Measurements from ENCODE around the gene TMEM132A. TPM values are rescaled to one million over a fixed set of nuclear protein-coding genes. Genes with fewer than 3 reads are reported as not detected.

The TMEM132A gene, protein sequence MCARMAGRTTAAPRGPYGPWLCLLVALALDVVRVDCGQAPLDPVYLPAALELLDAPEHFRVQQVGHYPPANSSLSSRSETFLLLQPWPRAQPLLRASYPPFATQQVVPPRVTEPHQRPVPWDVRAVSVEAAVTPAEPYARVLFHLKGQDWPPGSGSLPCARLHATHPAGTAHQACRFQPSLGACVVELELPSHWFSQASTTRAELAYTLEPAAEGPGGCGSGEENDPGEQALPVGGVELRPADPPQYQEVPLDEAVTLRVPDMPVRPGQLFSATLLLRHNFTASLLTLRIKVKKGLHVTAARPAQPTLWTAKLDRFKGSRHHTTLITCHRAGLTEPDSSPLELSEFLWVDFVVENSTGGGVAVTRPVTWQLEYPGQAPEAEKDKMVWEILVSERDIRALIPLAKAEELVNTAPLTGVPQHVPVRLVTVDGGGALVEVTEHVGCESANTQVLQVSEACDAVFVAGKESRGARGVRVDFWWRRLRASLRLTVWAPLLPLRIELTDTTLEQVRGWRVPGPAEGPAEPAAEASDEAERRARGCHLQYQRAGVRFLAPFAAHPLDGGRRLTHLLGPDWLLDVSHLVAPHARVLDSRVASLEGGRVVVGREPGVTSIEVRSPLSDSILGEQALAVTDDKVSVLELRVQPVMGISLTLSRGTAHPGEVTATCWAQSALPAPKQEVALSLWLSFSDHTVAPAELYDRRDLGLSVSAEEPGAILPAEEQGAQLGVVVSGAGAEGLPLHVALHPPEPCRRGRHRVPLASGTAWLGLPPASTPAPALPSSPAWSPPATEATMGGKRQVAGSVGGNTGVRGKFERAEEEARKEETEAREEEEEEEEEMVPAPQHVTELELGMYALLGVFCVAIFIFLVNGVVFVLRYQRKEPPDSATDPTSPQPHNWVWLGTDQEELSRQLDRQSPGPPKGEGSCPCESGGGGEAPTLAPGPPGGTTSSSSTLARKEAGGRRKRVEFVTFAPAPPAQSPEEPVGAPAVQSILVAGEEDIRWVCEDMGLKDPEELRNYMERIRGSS
- 29.2 and 44.6 TPM in 2 replicates for total RNA-seq (2014; rRNA removed; shearing (Covaris generic))

DNA sequence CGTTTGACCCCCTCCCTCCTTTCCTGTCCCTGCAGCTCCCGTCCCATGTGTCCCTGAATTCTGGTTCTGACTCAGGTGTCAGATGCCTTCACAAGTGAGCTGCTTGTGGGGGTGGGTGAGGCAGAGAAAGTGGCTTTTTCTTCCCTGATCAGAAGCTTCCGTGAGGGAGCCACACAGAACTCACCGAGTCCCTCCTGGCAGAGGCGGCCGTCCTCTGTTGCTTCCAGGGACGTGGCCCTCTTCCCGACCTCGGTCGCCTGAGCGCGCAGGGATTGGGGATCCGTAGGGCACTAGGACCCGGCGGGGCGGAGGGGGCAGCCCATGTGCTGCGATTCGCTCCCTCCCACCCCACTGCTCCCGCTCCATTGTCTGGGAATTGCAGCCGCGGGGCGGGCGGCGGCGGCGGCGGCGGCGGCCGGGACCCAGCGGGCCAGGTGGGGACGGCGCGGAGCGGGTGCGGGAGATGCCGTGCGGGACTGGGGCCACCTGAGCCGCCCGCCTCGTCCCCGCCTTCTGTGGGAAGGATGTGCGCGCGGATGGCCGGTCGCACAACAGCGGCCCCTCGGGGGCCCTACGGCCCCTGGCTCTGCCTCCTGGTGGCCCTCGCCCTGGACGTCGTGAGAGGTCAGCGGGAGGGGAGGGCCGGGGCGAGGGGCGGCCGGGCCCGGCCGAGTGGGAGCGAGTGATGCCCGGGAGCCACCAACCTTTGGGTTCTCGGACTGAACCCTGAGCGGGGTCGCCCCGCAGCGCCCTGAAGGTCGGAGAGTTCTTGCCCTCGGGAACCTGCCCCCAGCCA, at the start of gene TMEM132A:
TSS of gene TMEM132A (plus strand) at position 351 of the 796 bp plus-strand sequence. CDS start at position 525, 174 bp downstream.
- peak; percentile 75 for DNase-seq (ENCODE audit: low read depth)

DNA sequence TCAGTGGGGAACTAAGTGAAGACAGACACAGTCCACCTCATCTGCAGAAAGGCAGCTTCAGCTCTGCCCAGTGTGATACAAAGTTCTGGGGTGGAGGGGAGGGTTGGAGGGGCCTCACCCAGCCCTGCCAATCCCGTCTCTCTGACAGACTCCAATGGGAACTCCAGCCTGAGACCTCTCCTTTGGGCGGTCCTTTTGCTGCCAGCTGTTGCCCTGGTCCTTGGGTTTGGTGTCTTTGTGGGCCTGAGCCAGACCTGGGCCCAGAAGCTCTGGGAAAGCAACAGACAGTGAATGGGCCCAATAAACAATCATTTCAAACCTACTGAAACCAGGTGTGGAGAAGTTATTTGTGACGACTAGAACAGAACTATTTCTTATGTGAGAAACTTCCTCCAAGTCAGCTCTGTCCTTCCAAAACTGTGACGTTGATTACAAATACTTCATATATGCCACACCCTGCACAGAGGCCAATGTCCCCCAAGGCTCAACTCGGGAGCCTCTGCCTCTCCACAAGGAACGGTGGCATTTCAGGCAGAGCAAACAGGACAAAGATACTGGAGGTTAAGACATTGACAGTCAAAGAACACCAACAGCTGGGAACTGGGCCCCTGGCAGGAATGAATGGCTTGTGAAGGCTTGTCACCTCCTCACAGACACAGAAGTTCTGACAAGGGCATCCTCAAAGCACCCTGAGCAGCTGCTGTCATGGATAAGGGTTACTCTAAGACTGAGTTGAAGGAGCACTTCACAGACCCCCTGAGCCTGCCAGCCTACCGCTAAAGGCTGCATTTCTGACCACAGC, 48.7 kb upstream of the TMEM132A start:
- DNase-seq (ENCODE audit: low read depth), result no peak

DNA sequence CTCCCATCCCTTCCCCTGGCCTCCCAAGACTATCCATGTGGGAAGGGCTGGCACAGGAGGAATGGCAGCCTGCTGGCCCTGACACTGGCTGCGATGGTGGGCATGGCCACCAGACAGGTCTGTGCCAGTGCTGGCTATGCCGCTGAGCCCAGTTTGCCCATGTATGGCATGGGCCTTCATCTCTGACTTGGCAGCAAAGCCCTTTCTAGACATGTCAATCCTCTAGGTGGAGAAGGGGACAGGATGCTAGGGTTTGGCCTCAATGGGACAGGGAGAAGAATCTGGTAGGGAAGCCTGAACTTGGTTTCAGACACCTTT, 48.1 kb upstream of the TMEM132A start:
- DNase-seq (ENCODE audit: low read depth), result no peak

DNA sequence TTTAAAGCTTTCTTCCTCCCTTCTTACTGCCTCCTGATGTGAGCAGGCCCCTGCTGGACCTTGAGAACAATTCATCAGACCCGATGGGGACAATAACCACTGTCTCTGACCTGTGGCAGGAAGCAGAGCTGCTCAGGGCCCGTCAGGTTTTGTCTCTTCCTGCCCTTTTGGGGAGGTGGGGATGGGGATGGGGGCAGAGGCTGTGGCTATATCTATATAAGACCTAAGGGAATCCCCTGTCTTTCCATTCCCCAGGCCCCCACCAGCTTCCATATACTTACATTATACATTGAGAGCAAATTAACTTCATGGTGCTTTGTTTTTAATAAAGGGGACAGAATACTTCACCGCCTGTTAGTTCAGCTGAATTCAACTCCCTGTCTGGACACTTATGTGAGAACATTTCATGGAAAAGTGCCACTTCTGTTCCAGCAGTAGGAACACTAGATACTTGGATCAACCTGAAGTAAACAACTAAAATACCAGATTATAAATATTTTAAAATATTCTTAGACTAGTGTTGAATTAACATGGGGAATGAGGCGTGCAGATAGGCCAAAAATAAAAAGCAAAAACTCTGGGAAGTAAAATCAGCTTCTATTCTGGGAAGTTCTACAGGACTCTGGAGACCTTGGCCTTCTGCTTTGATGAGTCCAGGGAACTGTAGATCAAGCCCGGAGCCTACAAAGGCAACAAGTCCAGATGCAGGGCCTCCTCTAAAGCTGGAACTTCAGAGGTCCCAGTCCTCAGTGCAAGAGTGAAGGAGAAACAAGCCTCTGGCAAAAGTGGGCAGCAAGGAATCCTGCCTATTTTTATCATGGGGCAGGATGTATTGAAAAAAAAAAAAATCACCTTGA, 45.8 kb upstream of the TMEM132A start:
- no peak for DNase-seq (ENCODE audit: low read depth)

DNA sequence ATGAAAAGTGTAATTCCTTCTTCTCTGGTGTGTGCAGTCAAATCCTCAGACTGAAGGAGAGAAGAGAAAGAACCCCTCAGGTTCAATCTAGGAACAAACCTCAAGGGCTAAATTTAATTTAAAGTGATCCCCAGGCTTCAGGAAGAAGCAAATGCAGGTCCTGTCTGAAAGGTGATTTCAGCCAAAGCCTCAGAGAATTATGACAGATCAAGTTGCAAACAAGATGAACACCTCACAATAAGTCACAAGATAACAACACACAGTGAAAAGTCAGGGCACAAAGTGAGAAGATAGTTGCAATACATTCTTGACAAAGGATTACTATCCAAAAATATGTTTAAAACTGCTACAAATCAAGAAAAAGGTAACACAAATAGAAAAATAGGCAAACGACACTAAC, 45.2 kb upstream of the TMEM132A start:
- DNase-seq (ENCODE audit: low read depth), result no peak

DNA sequence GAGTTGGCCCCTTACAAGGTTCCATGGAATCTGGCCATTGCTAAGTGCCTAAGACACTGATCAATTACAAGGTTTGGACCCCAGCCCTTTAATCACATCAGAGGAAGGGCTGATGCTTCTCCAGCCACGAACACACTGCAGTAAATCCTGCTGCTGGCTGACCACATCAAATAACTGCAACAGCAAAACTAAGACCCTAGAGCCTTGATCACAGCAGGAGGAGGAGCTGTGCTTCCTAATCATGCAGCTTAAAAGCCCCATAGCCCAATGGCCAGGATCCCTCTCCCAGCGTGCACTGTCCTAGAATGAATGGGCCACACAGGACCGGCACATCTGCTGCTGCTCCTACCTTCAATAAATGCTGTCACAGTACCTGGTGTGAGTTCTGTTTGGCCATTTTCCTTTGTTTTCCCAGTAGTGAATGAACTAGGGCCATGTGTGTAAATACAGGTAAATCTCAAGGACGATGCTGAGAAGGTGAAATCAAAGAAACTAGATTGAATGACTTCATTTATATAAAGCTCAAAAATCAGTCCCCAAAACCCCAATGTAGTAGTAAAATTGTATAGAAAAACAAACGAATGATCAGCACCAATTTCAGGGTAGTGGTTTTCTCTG, 44.2 kb upstream of the TMEM132A start:
- no peak for DNase-seq (ENCODE audit: low read depth)

DNA sequence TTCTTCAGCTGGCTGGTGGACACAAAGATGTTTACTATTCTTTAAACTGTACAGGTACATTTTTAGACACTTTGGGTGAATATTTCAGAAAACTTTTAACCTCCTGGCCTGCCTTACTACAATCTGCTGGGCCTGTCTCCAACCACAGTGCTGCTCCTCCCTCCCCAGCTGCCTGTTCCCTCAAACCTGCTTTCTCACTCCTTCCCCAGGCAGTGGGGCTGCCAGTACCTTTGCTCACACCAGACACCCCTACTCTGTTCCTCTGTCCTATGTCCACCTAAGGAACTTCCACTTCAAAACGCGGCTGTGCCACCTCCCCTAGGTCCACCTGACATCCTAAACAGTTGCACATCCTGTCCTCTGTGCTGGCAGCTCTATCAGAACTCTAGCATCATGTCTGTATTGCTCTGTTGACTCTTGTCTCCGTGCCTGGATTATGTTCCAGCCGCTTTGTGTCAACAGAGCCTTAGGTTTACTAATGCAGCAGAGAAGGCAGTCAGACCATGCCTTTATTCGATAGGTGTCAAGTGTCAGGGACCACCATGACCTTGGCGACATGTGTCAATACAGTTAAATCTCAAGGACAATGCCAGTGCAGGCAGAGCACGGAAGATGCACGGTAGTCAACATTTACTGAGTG, 43.5 kb upstream of the TMEM132A start:
- no peak for DNase-seq (ENCODE audit: low read depth)

DNA sequence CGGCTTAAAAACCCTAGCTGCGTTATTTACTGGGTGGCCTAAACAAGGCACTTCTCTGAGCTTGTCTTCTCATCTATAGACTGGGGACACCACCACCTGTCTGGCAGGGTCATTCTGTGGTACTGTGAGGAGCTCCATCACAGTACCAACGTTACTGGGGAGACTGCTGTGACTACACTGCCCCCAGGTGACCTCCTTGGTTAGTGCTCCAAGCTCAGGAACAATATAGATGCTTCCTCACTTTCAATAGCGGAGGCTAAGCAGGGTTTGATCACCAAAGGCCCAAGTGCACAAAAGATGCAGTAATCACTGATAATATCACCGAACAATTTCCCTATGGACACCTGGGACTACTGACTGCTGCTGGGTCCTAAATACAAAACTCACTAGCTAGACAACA, 36.7 kb upstream of the TMEM132A start:
- DNase-seq (ENCODE audit: low read depth), result peak; percentile 56

DNA sequence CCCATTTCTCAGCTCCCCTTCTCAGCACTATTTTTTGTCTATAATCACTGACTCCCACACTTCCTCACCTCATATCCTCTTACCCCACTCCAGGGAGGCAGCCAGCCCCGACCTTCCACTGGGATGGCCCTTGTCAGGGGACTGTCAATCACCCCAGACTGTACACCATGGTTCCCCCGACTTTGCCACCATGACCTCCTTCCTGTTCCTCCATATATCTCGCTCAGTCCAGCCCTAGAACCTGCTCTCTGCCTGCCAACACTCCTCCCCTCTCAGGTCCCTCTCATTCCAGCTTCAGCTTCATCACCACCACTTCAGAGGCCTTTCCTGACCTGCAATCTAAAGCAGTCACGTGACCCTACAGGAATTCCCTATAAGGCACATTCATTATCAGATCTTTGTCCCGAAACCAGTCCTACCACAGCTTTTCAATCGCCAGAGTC, 34.4 kb upstream of the TMEM132A start:
- DNase-seq (ENCODE audit: low read depth), result no peak

DNA sequence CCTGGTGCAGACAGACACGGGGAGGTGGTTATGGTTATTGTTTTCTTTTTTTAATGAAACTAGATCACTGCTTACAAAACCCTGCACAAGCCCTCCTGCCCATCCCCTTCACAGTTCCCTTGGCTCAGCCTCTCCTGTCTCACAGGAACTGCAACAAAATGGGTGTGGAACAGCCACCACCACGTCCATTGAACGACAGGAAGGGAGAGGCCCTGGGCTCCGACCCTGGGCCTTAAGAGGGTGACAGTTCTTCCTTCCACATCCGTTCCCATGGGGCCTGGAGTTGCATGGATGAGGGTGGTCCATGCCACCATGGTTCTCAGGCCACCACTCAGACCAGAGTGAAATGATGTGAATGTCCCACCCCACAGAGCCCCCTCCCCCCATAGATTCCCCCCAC, 33.6 kb upstream of the TMEM132A start:
- no peak for DNase-seq (ENCODE audit: low read depth)

DNA sequence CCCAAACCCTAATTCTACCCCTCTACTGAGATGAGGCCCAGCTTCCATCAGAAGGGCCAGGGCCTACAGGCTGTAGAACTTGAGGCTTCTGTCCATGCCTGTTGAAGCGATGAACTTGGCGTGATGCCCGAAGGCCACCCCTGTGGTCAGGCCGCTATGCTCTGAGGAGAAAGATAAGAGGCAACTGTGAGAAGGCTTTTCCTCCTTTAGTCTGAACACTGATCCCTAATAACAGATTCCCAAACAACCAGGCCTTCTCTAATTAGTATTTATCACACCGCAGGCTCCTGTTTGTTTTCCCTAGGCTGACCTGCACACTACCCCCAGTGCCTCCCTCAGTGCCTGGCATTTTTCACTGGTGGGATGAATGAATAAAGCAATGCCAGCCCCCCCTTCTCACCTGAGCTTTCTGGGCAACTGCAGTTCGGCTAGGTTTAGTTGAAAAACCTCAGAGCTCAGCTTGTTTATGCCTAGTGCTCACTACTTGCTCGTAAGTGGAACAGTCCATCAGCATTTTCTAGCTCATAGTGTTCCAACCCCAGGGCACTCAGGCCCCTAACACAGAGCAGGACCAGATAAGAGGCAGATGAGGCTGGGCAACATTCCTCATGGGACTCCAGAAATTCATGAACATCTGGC, 33.0 kb upstream of the TMEM132A start:
- no peak for DNase-seq (ENCODE audit: low read depth)

DNA sequence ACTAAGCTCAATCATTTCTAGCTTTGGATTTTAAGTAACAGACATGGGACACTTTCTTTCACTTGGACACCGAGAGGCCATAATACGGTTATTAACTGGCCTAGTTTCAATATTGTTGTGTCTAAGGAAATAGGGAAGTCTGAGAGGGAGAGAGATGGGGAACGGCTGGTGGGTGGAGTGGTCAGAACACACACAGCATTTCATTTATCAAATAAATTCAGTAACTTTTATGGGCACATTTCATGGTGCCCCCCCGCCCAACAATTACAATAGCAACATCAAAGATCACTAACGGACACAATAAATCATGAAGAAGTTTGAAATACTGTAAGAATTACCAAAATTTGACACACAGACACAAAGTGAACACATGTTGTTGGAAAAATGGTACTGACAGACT, 28.6 kb upstream of the TMEM132A start:
- DNase-seq (ENCODE audit: low read depth), result no peak

DNA sequence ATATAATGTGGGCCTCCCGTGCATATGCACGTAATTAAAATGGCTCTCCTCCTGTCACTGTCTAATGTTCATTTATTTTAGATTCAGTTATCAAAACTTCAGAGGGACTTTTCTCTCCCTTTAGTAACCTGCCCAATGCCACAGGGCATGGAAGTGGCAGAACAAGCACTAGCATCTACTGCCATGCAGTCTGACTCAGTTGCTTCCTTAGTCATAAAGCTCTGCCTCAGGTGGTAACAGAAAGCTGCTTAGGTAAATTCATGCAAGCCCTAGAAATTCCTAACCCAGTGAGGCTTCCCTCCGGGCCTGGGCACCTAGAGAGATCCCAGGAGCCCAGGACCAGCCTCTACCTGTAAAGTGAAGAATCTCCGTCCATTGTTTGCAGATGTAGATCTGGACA, 26.8 kb upstream of the TMEM132A start:
- DNase-seq (ENCODE audit: low read depth), result no peak

DNA sequence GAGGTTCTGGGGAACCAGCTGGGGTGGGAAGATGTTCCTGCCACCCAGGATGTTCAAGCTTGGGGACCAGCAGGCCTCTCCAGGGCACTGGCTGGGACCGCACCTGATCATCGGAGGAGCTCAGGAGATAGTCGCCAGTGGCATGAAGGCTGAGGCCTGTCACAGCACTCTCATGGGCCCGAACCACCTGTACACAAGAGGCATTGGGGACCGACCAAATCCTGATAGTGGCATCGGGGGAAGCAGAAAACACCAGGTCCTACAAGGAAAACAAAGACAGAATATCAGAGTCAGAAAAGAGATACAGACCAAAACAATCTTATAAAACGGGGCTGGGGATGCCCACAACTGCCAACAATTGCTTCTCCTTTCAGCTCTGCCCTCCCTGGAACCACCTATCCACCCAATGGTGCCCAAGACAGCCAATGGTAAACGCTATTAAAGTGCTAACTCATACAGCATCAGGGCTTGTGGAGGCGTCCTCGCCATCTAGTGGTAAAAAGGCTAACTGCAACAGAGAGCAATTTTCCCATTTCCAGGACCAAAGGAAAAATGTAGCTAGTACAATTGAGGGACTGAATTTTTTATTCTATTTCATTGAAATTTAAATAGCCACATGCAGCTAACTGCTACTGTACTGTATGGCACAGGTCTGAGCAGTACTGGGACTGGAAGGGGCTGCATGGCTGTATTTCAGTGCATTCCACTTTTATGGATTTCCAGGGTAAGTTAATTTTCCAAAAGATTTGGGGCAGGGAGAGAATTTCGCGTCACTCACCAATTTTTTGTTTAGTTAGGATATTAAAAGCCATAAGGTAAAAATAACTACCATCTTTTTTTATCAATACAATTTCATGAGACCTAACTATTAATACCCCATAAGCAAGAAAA, 25.0 kb upstream of the TMEM132A start:
- peak; percentile 63 for DNase-seq (ENCODE audit: low read depth)

DNA sequence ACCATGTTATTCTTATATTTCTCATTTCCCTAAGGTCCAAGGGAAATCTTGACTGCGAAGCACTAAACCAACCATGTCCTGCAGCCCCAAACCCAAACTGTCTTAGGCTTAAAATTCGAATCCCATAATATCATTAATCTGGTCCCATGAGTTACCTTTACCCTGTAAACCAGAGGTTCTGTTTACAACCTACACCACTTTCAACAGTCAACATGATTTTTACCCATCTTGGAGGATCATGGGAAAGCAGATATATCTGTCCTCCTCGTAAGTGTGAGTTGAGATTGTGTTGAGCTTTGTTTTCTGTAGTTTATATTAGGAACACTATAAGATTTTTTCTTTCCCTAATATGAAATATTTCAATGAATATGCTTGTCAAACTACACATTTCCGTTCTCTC, 24.3 kb upstream of the TMEM132A start:
- DNase-seq (ENCODE audit: low read depth), result no peak

DNA sequence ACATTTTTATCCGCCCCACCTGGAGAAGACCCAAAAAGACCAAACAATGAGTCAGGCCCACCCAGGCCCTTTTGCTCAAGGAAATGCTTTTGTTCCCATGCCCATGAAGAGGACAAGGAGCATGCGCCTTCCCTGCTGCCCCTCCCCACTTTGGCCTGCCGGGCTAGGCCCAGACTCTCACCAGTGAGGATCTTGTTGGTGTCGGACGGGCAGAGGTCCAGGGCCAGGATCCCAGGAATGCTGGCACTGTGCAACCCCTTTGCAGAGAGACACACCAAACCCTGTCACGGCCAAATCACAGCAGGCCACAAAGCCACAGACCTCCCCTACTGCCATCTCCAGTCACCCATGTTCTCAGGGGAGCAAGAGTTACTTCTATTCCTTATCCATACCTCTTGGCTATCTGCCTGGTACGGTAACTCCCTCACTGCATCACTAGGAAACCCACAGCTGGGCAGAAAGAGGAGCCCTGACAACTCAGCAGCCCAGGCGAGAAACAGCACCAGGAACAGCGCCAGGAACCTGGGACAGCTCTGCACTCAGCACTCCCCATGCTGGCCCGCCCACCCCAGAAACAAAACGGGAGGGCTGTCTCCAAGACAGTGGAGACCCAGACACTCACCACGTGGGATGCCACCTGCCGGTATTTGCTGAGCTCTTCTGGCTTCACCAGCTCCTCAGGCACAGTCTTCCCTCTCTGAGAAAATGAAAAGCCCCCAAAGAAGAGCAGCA, 23.4 kb upstream of the TMEM132A start:
- no peak for DNase-seq (ENCODE audit: low read depth)

DNA sequence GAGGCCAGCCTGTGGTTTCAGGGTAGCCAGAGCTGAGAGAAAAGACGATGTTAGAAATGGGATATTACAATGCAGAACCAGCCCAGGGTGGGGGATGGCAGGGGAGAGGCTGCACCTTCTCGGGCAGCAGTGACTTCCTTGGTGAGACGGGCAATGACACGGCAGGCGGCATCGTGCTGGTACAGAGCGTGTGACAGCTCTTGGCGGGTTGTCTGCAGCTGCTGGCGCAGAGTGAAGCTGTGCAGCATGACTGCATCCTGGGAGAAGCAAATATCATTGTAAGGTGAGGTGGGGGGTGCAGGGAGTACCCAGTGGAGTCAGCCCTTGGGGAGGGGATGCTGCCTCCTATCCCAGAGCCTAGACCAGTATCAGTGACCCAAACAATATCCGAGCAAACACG, 21.6 kb upstream of the TMEM132A start:
- DNase-seq (ENCODE audit: low read depth), result no peak
